NCI-H526 (cell line): ENCODE data around the gene TARBP2.

ENCODE experiments used
- DNase-seq, 2 experiments: peaks; one replicate each; lab custom pipeline; 2025; lab: John Stamatoyannopoulos, UW

Gene TARBP2

GRCh38 chr12:53495903-53496751, 5.0 kb upstream of the TARBP2 start:
- DNase-seq: peak in 1 of 2 experiments; percentile 12

GRCh38 chr12:53496752-53497032, 4.4 kb upstream of the TARBP2 start:
- DNase-seq: no peak

- no peak for DNase-seq
Observed at GRCh38 chr12:53497461-53497860, 3.6 kb upstream of the TARBP2 start.

- no peak for DNase-seq
Observed at GRCh38 chr12:53498235-53498630, 2.9 kb upstream of the TARBP2 start.

- peak in 1 of 2 experiments; percentile 75 for DNase-seq
Observed at GRCh38 chr12:53499266-53500141, 1.6 kb upstream of the TARBP2 start, which contains the start of gene MAP3K12. MAP3K12 (minus strand) TSS chr12:53499458; CDS start chr12:53487391, 12,067 bp downstream.

GRCh38 chr12:53500142-53500775, 824 bp upstream of the TARBP2 start:
- no peak for DNase-seq

GRCh38 chr12:53501615-53502181, 615 bp downstream of the TARBP2 start:
- DNase-seq: no peak

GRCh38 chr12:53502331-53502730, 1.2 kb downstream of the TARBP2 start:
- DNase-seq: no peak

GRCh38 chr12:53502983-53503728, 2.1 kb downstream of the TARBP2 start:
- DNase-seq: no peak

- no peak for DNase-seq
Observed at GRCh38 chr12:53504004-53504920, 3.2 kb downstream of the TARBP2 start.

- DNase-seq: no peak
Observed at GRCh38 chr12:53505086-53505485, 4.0 kb downstream of the TARBP2 start.

GRCh38 chr12:53505555-53506449, 4.7 kb downstream of the TARBP2 start:
- no peak for DNase-seq

GRCh38 chr12:53506450-53506785, 5.3 kb downstream of the TARBP2 start:
- no peak for DNase-seq

- DNase-seq: no peak
Observed at GRCh38 chr12:53506881-53507602, 6.0 kb downstream of the TARBP2 start, which contains the start of gene NPFF. NPFF (minus strand) TSS chr12:53507484; CDS start chr12:53507474, 10 bp downstream.

- DNase-seq: no peak
Observed at GRCh38 chr12:53507603-53507885, 6.5 kb downstream of the TARBP2 start.

- peak; percentile 37 to 87 for DNase-seq
Observed at GRCh38 chr12:53508534-53509170, 7.6 kb downstream of the TARBP2 start.

- DNase-seq: no peak
Observed at GRCh38 chr12:53510181-53510812, 9.2 kb downstream of the TARBP2 start.
